ENCODE results near the gene HSD17B8. TPM values are rescaled to one million over a fixed set of nuclear protein-coding genes. Genes with fewer than 3 reads are reported as not detected.

HSD17B8 gene
- total RNA-seq, 1 experiment from 2014 or later: 22.0 TPM

GRCh38 chr6:33173535-33174180 lies 30.8 kb upstream of the HSD17B8 start:
- Histone ChIP-seq H3K79me2 (ENCODE audit: insufficient read depth, low read length) (no peaks in the 10 kb centered on the region), H3K9me3 (ENCODE audit: control insufficient read depth in 1 of 2, insufficient read depth in 1 of 2, low read depth in 1 of 2, low read length in 2 of 2) (no peaks in the 10 kb centered on the region), H3K9me2 (ENCODE audit: insufficient read depth) (no peaks in the 10 kb centered on the region), H4K20me1 (ENCODE audit: insufficient read depth) (no peaks in the 10 kb centered on the region), H3K4me2 (ENCODE audit: low read length) (no peak overlapping the region), H3K27ac (ENCODE audit: low read depth, low read length) (no peak overlapping the region), H3K4me1 (ENCODE audit: control insufficient read depth in 1 of 2, insufficient read depth in 2 of 2, low read length in 2 of 2) (no peaks in the 10 kb centered on the region), H3K36me3 (ENCODE audit: control insufficient read depth in 1 of 2, insufficient read depth in 2 of 2, low read length in 2 of 2) (no peaks in the 10 kb centered on the region), H2AFZ (ENCODE audit: low read depth, low read length, poor library complexity, severe bottlenecking) (no peak overlapping the region), H3K9ac (ENCODE audit: low read length) (no peak overlapping the region), H3K4me3 (replicated peaks in 1 of 2; ENCODE audit: low read depth in 1 of 2, low read length in 2 of 2) (no peak overlapping the region), H3K27me3 (ENCODE audit: insufficient read depth, low read length) (no peaks in the 10 kb centered on the region)
- ATAC-seq (no peak), DNase-seq (ENCODE audit: low read depth, low spot score) (no peak)
- ChIA-PET CTCF (no interaction called here), POLR2A (no interaction called here), RAD21 (ENCODE audit: low non-redundant PET in 1 of 2, low total read pairs in 2 of 2, uncharacterized antibody in 2 of 2, unreplicated experiment in 2 of 2) (no interaction called here)
- intact Hi-C loops (cut with micrococcal nuclease): no loop called here
- TF ChIP-seq POLR2AphosphoS5 (IDR thresholded peaks at IDR 0.05; ENCODE audit: low read depth, low read length) (no peak), ZFX (IDR thresholded peaks at IDR 0.05) (no peak), POLR2A (IDR thresholded peaks at IDR 0.05; ENCODE audit: borderline replicate concordance, extremely low read depth, insufficient read depth, insufficient read length) (no peak), REST (IDR thresholded peaks at IDR 0.05; ENCODE audit: low read depth) (no peak), EGR1 (IDR thresholded peaks at IDR 0.05; ENCODE audit: low read depth) (no peak), MAX (IDR thresholded peaks at IDR 0.05) (no peak), ELF1 (IDR thresholded peaks at IDR 0.05; ENCODE audit: borderline replicate concordance, low read depth) (no peak)
- BruUV-seq (replicated peaks): no TSS peak

All from HCT116 (cell line).